Right lung (tissue), 5 donors: ENCODE results near the gene COL5A3. TPM values are rescaled to one million over a fixed set of nuclear protein-coding genes. Genes with fewer than 3 reads are reported as not detected.
"Not testable (repeated sequence)": the region's sequence is repeated elsewhere in the genome, so short reads cannot be mapped to it uniquely, and the experiment has no call there.

ENCODE experiments used
- DNase-seq, 2 donors: peaks; one replicate each; pipeline ENCODE4 v3.0.0-alpha.2; 2013
- polyA plus RNA-seq, 5 donors: library from polyadenylated mRNA; unstranded; fragments of 120-200 nt; gene quantifications; one replicate each; pipeline versions ENCODE4 v1.2.1 to v1.2.3, GENCODE V29; 2013; ENCODE audit warnings: inconsistent platforms in 1 of 5, low replicate concordance in 1 of 5; ENCODE audit not compliant: insufficient read length in 5 of 5, insufficient read depth in 1 of 5

The COL5A3 gene
- polyA plus RNA-seq, 5 donors = 3.6 to 11.0 (median 5.7) TPM

DNA sequence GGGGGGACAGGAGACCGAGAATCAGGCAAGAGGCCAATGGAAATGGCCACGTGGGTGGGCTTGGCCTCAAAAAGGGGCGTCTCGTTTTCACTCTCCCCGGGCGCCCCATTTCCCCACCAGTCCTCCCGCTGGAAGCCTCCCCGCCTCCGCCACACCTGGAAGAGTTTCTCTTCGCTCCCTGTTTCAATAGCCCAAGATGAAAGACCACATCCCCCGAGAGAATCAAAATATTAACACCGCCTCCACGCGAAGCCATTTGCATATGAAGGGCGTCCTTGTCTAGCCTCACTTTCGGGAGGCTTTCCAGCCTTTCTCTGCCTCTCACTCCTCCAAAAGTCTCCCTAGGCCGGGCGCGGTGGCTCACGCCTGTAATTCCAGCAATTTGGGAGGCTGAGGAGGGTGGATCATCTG lies 73.3 kb downstream of the COL5A3 start:
- no peak for DNase-seq

DNA sequence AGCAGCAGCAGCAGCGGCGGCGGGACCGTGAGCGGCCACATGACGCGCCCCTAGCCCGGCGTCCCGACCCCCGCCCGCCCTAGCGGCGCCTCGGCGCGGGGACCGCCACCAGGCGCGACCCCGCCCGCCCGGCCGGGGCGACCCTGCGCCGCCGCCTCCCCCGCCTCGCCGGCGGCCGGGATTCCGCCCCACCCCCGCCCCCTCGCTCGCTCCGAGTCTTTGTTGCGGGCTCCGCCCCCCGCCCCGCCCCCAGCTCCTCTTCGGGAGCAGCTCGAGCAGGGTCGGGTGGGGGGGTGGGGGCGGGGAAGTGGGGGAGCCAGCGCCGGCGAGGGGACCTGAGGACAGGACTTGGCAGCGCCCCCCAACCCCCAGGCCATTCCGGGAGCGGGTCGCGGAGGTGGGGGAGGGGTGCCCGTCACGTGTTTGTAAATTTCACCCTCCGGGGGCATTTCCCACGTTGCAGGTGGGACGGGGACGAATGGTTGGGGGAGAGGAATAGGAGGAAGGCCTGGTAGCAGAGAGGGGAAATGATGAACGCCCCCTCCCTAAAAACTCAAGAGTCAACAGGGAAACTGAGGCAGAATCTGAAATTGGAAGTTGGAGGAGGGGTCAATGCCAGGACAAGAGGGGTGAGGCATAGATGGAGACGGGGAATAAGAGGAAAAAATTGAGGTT lies 73.8 kb downstream of the COL5A3 start, which contains the start of gene OLFM2:
OLFM2 (minus strand) TSS at position 190 of the 675 bp plus-strand sequence; CDS start at position 41, 149 bp downstream.
- no peak for DNase-seq

DNA sequence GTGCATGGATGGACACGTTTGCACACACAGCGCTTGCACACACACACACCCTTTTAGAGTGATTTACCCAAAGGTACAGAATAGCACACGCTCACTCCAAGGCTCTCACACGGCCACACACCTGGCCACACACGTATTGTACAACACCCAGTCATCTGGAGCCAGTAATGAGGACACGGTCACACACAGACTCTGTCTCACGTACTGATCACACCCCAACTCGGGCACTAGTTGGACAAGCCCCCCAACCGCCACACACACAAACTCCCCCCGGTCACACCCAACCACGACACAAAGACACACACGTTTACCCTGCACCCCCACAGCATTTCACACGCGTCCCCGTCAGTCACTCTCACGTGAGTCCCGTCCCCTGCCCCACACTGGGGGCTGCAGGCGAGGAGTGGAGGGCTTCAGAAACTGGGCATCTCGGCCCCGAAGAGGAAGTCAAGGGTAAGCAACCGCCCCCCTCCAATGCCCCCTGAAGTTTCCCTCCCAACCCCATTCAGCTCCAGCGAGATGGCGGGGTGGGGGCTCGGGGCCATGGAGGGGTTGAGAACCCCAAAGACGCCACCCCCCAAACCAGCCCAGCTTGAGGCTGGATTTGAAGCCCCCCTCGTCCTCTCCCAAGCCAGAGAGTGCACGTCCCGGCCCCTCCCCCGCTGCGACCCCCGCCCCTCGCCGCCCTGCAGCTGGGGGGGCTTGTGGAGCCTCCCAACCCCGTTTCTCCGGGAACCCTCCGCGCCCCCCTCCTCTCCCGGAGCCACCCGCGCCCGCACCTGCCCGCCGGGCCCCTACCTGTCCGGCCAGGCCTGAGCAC lies 74.6 kb downstream of the COL5A3 start:
- no peak for DNase-seq

DNA sequence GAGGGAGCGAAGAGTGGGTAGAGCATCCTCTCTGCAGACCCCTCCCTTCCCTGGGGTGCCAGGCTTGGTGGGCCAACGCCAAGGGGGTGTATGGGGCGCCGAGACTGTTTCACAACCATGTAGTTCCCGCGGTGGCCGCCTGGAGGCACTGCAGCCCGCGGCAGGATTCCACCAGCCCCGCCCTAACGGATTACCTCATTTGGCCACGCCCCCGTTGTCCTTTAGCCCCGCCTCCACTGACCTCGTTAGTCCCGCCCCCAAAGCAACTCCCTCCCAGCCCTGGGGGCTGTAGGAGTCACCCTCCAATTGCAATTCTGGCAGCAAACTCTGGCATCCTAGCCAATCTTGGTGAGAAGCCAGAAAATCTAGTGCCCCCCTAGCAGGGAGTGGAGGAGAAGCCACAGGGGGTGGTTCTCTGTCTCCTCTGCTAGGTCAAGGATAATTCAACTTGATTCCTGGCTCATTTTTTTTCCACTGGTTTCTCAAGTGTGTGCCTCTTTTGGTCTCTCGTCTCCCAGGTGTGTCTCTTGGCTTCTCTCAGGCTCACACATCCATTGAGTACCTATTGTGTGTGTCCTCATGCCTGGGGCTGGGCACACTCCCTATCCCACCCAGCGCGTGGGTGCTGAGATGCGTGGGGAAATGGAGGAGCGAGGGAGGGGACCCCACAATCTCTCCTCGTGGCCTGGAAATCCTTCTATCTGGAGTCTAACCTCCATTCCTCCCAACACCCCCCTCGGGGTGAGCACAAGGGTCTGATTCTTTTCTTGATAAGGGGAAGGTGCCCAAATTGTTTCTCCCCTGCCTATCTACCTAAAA lies 76.0 kb downstream of the COL5A3 start:
- peak in 1 of 2 donors; percentile 30 for DNase-seq

DNA sequence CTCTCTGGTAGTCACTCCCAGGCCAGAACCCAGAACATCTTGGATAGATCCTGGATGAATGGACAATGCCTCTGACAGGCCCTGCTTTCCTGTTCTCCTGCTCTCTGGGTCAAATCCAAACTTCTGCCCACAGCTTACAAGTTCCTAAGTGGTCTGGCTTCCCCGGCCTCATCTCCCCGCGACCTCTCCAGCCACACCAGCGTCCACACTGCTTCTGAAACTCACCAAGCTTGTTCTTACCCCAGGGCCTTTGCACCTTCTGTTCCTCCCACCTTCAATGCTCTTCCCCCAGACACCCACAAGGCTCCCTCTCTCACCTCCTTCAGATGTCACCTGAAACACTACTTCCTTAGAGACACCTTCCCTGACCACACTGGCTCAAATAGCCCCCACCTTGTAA lies 77.5 kb downstream of the COL5A3 start:
- DNase-seq = no peak

DNA sequence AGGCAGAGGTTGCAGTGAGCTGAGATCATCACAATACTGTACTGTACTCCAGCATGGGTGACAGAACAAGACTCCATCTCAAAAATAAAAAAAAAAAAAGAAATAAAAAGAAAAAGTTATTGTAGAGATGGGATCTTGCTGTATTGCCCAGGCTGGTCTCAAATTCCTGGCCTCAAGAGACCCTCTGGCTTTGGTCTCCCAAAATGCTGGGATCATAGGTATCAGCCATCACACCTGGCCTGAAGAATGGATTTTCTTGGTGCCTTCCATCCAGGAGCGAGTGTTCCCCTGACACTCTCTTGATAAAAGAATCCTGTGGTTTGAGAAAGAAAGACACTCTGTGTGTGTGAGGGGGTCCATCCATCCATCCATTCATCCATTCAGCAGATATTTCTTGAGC lies 78.7 kb downstream of the COL5A3 start:
- DNase-seq = no peak

DNA sequence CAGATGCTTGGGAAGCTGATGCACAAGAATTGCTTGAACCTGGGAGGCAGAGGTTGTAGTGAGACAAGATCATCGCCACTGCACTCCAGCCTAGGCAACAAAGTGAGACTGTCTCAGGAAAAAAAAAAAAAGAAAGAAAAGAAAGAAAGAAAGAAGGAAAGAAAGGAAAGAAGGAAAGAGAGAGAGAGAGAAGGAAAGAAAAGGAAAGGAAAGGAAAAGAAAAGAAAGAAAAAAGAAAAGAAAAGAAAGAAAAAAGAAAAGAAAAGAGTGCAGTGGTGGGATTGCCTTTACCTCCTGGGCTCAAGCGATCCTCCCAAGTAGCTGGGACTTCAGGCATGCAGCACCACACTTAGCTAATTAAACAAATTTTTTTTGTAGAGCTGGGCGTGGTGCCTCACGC lies 86.9 kb downstream of the COL5A3 start:
- no peak for DNase-seq

DNA sequence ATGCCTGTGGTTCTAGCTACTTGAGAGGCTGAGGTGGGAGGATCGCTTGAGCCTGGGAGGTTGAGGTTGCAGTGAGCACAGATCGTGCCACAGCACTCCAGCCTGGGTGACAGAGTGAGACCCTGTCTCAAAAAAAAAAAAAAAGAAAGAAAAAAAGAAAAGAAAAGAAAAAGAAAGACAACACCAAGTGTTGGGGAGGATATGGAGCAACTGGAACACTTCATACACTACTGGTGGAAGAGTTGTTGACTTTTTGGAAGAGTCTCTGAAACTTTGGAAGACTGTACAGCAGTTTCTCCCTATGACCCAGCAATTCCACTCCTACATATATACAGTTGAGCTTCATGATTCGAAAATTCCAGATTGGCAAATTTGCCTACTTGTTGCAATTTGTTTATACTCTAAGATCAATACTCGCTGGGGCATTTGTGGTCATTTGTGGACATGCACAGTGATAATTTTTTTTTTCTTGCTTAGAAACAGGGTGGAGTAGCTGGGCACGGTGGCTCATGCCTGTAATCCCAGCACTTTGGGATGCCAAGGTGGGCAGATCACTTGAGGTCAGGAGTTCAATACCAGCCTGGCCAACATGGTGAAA lies 87.4 kb downstream of the COL5A3 start:
- DNase-seq = not testable (repeated sequence)

DNA sequence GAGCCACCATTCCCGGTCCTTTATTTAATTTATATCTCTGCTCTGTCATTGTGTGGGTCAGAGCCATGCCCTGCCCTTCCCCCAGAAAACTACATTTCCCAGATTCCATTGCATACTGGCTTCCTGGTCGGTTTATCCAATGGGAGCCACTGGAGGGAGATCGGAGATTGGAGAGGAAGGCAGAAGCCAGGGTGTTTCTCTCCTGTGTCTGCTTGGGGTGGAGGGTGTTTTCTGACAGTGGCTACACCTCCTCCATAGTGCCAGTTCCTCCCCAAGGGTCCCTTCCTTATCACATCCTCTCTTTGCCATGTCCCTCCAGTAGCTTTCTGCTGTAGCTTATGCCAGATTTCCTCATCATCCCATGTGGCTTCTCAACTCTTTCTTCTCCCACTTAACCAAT lies 93.0 kb downstream of the COL5A3 start:
- DNase-seq = no peak

DNA sequence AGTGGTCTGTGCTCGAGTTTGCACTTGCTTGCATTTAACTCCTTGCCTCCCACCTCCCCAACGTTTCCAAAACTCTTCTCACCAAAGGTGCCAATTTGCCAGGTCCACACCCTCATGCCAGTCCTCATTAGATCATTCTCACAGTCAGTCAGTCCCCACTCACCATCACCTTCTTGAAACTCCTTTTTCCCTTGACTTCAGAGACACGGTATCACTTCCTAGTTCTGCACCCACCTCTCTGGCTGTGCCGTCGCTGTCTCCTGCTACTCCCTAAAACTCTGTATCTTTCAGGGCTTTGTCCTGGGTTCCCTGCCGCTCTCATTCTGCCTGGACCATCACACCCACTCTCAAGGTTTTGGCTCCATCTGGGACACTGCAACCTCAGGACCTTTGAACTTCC lies 93.6 kb downstream of the COL5A3 start:
- DNase-seq = no peak

DNA sequence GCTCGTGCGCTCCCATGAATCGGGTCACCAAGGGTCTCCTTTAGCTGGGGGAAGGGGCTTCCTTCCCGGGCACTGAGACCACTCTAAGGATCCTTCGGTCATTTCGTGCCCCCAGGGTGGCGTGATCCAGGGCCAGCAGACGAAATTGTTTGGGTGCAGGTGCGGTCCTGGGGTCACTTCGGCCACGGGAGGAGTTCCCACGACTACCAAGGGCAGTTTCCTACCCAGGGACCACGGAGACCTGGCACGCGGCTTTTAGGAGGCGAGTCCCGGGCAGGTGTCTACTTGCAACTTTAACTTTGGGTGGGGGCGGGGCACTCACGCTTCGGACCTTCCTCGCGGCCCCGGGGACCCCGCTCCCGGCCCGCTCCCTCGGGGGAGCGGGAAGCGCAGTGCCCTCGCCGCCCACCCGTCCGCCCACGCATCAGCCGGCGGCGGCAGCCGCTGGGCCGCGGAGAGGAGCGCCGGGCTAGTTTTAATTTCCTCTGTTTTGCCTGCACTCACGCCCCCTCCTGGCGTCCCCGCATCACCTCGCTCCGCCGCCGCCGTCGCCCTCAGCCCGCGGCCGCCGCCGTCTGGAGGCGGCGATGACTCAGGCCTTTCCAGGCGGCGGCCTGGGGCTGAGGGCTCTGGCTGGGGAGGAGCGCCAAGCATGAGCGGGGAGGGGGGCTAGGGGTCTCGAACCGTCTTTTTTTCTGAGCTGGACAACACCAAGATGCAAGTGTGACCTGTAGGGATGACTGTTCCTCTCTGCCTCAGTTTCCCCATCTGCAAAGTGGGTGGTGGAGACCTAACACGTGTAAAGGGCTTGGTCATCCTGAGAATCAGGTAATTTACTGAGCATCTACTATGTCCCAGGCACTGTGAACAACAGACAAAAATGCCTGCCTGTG lies 95.7 kb downstream of the COL5A3 start:
- DNase-seq = peak in 1 of 2 donors; percentile 46

DNA sequence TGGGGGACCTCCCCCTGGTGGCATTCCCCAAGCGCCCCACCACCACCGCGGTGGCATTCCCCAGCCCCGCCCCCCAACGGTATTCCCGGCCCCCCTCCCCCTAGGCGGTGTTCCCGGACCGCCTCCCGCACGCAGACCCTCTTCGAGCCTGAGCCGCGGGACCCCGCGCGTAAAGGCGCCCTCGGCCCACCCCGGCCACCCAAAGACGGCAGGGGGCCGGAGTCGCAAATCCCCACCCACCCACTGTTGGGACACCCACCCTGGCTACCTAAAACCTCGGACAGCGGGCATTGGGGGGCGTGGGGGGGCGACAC lies 96.3 kb downstream of the COL5A3 start:
- no peak for DNase-seq

DNA sequence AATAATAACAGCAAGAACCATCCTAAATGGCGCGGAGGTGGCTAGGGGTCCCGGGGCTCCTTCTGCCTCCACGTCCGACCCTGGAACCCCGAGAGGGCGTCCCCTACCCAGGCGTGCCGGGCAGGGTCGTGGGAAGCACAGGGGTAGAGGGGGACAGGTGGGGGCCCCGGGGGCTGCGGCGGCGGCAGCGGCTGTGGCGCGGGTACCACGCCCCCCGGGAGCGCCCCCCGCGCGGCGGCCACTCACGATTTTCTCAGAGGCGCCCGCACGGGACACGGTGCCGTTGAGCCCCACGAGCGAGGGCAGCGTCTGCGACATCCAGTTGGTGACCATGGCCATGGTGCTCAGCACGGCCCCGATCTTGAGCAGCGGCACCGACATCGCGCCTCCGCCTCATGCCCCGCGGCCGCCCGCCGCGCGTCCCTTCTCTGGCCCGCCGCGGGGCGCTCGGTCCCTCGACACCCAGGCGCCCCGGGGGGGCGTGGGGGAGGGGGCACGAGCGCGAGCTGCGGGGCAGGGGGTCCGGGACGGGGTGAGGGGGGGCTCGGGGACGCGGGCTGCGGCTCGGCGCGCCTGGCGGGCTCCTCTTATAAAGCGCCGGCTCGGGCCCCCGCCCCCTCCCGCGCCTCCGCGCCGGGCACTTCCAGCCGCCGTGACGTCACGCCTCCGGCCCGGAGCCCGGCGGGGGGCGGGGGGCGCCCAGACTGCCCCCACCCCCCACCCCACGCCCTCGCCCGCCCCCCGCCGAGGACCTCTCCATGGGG lies 96.9 kb downstream of the COL5A3 start:
- DNase-seq = no peak

DNA sequence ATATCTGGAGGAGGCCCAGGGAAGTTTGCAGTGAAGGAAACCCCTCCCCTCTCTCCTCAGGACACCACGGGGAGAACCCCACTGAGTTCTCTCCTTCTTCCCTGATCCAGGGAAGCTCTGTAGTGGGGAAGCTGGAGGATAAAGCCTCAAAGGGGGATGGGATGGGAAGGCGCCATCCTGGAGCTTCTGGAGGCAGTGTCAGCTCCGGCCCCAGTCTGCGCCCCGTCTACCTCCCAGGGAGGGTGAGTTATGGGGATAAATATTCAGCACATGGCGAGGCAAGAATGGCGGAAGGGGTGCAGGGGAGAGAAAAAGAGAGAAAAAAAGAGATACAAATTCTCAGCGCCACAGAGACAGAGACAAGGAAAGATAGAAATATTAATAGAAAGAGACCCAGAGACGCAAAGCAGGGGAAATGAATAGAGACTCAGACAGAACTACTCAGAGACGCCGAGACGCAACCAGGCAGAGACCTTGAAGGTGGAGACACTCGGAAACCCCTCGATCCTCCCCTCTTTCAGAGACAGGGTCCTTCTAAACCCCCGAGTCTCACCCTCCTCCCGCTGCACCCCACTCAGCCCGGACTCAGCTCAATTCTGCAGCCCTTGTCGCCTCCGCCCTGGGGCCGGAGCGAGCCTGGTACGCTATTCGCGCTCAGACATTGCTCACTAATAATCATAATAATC lies 97.6 kb downstream of the COL5A3 start:
- no peak for DNase-seq

DNA sequence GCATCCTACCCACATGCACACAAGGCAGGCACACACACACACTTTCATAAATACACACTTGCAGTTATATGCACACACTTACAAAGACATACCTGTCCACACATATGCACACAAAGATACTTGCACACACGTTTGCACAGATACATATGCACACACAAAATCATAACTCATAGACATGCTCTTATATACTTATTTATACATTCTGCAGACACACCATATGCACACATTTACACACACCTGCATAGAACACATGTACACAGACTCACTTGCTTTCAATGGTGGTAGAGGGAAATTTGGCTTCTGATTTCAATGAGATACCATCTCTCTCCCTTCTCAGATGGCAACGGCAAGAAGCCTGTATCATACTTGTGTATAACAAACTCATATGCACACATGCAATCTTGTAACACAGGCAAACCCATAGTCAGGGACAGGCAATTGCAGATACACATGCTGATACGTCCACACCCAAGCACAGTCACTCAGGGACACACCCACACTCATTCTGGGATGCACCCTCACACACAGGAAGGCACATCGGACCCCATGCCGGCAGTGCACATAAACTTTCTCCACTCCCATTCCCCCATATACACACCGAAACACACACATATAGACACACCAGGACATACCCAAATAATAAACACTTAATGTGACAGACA lies 98.6 kb downstream of the COL5A3 start:
- no peak for DNase-seq

DNA sequence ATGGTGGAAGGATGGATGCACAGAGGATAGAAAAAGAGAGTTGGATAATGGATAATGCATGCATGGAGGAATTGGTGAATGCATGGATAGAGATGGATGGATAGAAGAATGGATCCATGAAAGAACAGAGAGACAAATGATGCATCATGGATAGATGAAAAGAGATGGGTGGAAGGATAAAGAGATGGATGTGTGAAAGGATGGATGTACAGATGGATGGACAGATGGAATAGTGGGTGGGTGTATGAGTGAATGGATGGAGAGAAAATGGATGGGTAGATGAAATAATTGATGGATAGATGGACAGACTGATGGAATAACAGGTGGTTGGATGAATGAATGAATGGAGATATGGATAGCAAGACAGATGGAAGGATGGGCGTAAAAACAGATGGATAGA lies 99.7 kb downstream of the COL5A3 start:
- no peak for DNase-seq
